Measurements from ENCODE around the gene SMCHD1.

DNA sequence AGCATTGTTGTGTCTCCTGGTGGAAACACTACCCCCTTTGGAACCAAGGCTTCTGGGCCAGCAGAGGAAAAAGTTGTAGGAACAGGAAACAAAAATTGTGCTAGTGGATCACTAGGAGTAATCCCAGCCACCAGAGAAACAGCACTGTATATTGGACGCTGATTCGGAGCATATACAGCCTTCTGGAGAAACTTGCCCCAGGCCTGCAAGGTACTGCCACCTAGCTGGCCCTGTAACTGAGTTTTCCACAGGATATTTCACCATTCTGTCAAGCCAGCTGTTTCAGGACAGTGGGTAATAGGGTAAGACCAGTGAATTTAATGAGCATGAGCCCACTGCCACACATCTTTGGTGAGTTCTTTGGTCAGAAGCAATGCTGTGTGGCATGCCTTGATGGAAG, 166.2 kb downstream of the SMCHD1 start:
- TF ChIP-seq, protein P1, sequence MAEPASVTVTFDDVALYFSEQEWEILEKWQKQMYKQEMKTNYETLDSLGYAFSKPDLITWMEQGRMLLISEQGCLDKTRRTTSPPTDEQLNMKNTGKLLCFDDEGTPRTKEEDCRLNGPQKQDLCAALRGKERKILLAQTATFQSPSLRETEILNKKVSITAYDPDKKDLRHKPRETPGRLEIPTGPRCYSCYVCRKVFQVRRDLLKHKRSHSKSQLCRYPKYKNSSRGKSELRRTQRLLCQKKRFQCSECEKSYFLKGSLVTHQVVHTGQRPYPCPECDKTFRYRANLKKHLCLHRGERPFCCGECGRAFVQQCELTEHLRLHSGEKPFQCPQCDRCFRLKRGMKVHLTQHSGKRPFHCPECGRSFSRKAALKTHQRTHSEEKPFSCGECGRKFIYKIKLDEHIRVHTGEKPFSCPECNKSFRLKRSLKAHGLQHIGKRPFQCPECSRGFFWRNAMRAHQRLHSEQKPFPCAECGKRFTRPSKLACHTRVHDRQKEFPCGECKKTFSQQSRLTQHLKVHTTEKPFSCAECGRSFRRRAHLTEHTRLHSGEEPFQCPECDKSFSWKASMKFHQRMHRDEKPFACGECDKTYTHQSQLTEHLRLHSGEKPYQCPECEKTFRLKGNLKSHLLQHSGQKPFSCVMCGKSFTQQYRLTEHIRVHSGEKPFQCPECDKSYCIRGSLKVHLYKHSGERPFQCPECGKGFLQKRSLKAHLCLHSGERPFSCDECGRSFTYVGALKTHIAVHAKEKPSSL (CRISPR knock-in tag; conservative IDR thresholded peaks at IDR 0.05) = no peak
- TF ChIP-seq CTCF (IDR thresholded peaks at IDR 0.05) (no peak), ZNF263 (CRISPR knock-in tag; IDR thresholded peaks at IDR 0.05; ENCODE audit: low read depth) (no peak), ZBTB21 (CRISPR knock-in tag; IDR thresholded peaks at IDR 0.05; ENCODE audit: borderline replicate concordance) (no peak), PREB (CRISPR knock-in tag; IDR thresholded peaks at IDR 0.05; ENCODE audit: borderline replicate concordance) (no peak), ETV6 (CRISPR knock-in tag; IDR thresholded peaks at IDR 0.05) (no peak), ZNF138 (CRISPR knock-in tag; conservative IDR thresholded peaks at IDR 0.05) (no peak), NR1H2 (CRISPR knock-in tag; IDR thresholded peaks at IDR 0.05) (no peak), ATF6 (CRISPR knock-in tag; IDR thresholded peaks at IDR 0.05) (no peak), ESRRA (CRISPR knock-in tag; IDR thresholded peaks at IDR 0.05; ENCODE audit: borderline replicate concordance) (no peak), GRHL2 (CRISPR knock-in tag; IDR thresholded peaks at IDR 0.05; ENCODE audit: insufficient replicate concordance, severe bottlenecking) (no peak)
- TF ChIP-seq, protein P2, sequence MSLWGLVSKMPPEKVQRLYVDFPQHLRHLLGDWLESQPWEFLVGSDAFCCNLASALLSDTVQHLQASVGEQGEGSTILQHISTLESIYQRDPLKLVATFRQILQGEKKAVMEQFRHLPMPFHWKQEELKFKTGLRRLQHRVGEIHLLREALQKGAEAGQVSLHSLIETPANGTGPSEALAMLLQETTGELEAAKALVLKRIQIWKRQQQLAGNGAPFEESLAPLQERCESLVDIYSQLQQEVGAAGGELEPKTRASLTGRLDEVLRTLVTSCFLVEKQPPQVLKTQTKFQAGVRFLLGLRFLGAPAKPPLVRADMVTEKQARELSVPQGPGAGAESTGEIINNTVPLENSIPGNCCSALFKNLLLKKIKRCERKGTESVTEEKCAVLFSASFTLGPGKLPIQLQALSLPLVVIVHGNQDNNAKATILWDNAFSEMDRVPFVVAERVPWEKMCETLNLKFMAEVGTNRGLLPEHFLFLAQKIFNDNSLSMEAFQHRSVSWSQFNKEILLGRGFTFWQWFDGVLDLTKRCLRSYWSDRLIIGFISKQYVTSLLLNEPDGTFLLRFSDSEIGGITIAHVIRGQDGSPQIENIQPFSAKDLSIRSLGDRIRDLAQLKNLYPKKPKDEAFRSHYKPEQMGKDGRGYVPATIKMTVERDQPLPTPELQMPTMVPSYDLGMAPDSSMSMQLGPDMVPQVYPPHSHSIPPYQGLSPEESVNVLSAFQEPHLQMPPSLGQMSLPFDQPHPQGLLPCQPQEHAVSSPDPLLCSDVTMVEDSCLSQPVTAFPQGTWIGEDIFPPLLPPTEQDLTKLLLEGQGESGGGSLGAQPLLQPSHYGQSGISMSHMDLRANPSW (CRISPR knock-in tag; conservative IDR thresholded peaks at IDR 0.05; ENCODE audit: low read depth) = no peak
- TF ChIP-seq, protein P3, sequence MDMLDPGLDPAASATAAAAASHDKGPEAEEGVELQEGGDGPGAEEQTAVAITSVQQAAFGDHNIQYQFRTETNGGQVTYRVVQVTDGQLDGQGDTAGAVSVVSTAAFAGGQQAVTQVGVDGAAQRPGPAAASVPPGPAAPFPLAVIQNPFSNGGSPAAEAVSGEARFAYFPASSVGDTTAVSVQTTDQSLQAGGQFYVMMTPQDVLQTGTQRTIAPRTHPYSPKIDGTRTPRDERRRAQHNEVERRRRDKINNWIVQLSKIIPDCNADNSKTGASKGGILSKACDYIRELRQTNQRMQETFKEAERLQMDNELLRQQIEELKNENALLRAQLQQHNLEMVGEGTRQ (CRISPR knock-in tag; IDR thresholded peaks at IDR 0.05) = no peak
- TF ChIP-seq, protein P4, sequence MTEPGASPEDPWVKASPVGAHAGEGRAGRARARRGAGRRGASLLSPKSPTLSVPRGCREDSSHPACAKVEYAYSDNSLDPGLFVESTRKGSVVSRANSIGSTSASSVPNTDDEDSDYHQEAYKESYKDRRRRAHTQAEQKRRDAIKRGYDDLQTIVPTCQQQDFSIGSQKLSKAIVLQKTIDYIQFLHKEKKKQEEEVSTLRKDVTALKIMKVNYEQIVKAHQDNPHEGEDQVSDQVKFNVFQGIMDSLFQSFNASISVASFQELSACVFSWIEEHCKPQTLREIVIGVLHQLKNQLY (CRISPR knock-in tag; IDR thresholded peaks at IDR 0.05) = no peak
